GM12891 (cell line): ENCODE data around the gene IL24.

Experiments used
- POLR2A ChIP-seq: IDR thresholded peaks from 2 replicates; pipeline ENCODE4 v1.6.1; 2011; ENCODE audit warnings: low read depth, low read length, control low read depth
- POLR2AphosphoS5 ChIP-seq: IDR thresholded peaks from 2 replicates; pipeline ENCODE4 v1.6.1; 2011; ENCODE audit warnings: low read depth, low read length, control low read depth
- SPI1 ChIP-seq: IDR thresholded peaks from 2 replicates; pipeline ENCODE4 v1.6.1; 2011; ENCODE audit warnings: low read depth, low read length, control low read depth

DNA sequence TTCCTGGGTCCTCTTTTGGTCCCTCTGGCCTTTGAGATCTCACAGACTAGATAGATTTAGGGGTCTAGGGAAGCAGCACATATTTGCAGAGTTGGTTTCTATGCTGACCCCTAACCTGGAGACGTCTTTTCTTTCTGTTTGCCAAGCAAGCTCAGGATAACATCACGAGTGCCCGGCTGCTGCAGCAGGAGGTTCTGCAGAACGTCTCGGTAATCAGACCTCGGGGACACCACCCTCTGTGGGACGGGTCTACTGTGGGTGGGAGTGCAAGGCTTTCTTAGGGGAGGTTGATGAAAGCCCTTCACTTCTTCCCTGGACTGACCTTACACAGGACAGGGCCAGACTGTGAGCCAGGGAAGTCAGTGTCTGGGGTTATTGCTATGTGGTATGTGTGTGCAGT is 2.9 kb downstream of the IL24 start:
- TF ChIP-seq SPI1 (no peak), POLR2A (no peak), POLR2AphosphoS5 (no peak)
